GM21528 (cell line): Measurements from ENCODE around the gene HDHD5.

ENCODE experiments used
- ATAC-seq: cut with Tn5 transposase; IDR thresholded peaks from one replicate; pipeline ENCODE4 v1.9.1; 2021; ENCODE audit warnings: mild to moderate bottlenecking, moderate library complexity; ENCODE audit not compliant: unreplicated experiment, low FRiP score

Gene HDHD5

GRCh38 chr22:17108256-17109112 lies 50.6 kb downstream of the HDHD5 start:
- ATAC-seq = no peak

GRCh38 chr22:17107547-17107810 lies 51.6 kb downstream of the HDHD5 start:
- ATAC-seq = no peak

GRCh38 chr22:17106785-17107546 lies 52.1 kb downstream of the HDHD5 start:
- no peak for ATAC-seq

GRCh38 chr22:17106161-17106784 lies 52.8 kb downstream of the HDHD5 start:
- no peak for ATAC-seq

GRCh38 chr22:17105143-17106129 lies 53.6 kb downstream of the HDHD5 start:
- no peak for ATAC-seq

- no peak for ATAC-seq
Observed at GRCh38 chr22:17104336-17104935, 54.6 kb downstream of the HDHD5 start.

GRCh38 chr22:17103351-17103750 lies 55.7 kb downstream of the HDHD5 start:
- no peak for ATAC-seq

- ATAC-seq = no peak
Observed at GRCh38 chr22:17102297-17102667, 56.8 kb downstream of the HDHD5 start.

- ATAC-seq = no peak
Observed at GRCh38 chr22:17101475-17102296, 57.4 kb downstream of the HDHD5 start.

GRCh38 chr22:17100621-17101020 lies 58.5 kb downstream of the HDHD5 start:
- ATAC-seq = no peak

- no peak for ATAC-seq
Observed at GRCh38 chr22:17098379-17098819, 60.7 kb downstream of the HDHD5 start.

GRCh38 chr22:17097701-17098100 lies 61.4 kb downstream of the HDHD5 start:
- no peak for ATAC-seq

- no peak for ATAC-seq
Observed at GRCh38 chr22:17097062-17097461, 62.0 kb downstream of the HDHD5 start.

GRCh38 chr22:17096071-17096470 lies 63.0 kb downstream of the HDHD5 start:
- no peak for ATAC-seq

- ATAC-seq = no peak
Observed at GRCh38 chr22:17095538-17095937, 63.5 kb downstream of the HDHD5 start.

- ATAC-seq = no peak
Observed at GRCh38 chr22:17093081-17093480, 66.0 kb downstream of the HDHD5 start.

GRCh38 chr22:17091851-17092250 lies 67.2 kb downstream of the HDHD5 start:
- ATAC-seq = no peak

GRCh38 chr22:17090550-17090949 lies 68.5 kb downstream of the HDHD5 start:
- no peak for ATAC-seq
